Omental fat pad (tissue), 4 donors: ENCODE data around the gene CASZ1. TPM values are rescaled to one million over a fixed set of nuclear protein-coding genes. Genes with fewer than 3 reads are reported as not detected.

Experiments
- ATAC-seq: fragments of 150-250 bp; one replicate; pipeline ENCODE4 v1.9.1; 2016; ENCODE audit warnings: mild to moderate bottlenecking, moderate library complexity; ENCODE audit not compliant: low FRiP score
- DNase-seq: peaks from one replicate; pipeline ENCODE4 v3.0.0-alpha.2; 2019; ENCODE audit warnings: low spot score
- total RNA-seq, 4 donors: library from RNA; depleted of rRNA; stranded (reverse); fragments of >200 nt; gene quantifications; one replicate each; pipeline ENCODE4 v1.1.0, GENCODE V29; 2016
- TF ChIP-seq, protein P1 (sequence below), 3 donors: fragments of 450-650 bp; IDR thresholded peaks; one replicate each; pipeline ENCODE4 v1.5.1; 2016 to 2017; ENCODE audit warnings: antibody characterized with exemption in 3 of 3, mild to moderate bottlenecking in 3 of 3, moderate library complexity in 2 of 3

The CASZ1 gene
- total RNA-seq, 4 donors from 2014 or later: 2.5 to 7.9 (median 6.0) TPM

DNA sequence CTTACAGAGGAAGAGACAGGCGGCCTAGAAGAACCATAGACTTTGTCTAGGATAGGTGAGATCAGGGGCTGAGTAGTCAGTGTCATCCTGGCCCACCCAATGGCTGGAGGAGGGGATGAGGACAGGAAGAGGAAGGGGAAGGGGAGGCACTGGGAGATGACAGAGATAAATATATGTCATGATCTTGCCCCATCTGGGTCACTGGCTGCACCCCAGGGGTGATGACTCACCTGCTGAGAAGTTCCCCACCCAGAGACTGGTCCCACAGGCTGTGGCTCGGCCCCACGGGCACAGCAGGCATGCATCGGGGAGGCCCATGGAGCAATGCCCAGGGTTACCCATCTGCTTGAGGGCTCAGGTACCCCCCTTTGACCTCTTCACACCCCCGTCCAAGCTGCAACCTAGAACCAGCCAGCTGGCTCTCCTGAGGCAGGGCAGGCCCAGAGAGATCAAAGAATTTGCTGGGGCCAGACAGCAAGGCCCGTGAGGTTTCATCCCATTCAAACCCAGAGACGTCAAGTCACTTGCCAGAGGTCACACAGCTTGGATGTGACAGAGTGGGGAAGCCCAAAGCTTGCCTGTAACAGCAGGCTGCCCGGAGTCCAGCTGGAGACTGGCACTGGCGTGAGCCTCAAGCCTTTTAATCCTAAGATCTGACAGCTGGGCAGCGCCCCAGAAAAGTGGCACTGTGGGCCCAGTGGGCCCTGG, 34.7 kb upstream of the CASZ1 start:
- no peak for DNase-seq
- TF ChIP-seq, protein P1, sequence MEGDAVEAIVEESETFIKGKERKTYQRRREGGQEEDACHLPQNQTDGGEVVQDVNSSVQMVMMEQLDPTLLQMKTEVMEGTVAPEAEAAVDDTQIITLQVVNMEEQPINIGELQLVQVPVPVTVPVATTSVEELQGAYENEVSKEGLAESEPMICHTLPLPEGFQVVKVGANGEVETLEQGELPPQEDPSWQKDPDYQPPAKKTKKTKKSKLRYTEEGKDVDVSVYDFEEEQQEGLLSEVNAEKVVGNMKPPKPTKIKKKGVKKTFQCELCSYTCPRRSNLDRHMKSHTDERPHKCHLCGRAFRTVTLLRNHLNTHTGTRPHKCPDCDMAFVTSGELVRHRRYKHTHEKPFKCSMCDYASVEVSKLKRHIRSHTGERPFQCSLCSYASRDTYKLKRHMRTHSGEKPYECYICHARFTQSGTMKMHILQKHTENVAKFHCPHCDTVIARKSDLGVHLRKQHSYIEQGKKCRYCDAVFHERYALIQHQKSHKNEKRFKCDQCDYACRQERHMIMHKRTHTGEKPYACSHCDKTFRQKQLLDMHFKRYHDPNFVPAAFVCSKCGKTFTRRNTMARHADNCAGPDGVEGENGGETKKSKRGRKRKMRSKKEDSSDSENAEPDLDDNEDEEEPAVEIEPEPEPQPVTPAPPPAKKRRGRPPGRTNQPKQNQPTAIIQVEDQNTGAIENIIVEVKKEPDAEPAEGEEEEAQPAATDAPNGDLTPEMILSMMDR (IDR thresholded peaks at IDR 0.05): no peak
- peak; percentile 30 for ATAC-seq

DNA sequence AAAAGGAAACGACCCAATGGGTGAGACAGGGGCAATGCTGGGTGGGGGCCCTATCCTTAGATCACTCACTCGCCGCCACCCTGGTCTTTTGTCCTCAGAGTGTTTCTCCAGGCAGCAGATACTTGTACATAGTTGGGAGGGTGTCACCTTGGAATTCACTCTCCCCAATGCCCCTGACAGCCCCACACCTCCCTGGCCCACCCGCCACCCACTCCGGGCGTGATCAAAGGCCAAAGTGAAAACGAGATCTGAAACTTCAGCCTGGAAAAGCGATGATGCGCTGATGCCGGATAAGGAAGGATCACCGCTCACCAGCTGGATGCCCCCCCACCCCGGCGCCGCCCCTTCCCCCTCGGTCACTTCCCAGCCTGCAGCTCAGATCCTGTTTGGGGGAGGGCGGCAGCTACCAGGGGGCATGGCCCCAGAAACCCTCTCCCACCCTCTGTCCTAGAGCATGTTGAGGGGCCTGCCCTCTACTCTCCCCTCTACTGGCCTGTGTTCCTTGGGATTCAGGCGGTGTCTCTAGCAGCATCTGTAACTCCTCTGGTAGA, 33.6 kb upstream of the CASZ1 start:
- TF ChIP-seq, protein P1 (IDR thresholded peaks at IDR 0.05): no peak
- no peak for ATAC-seq
- no peak for DNase-seq

DNA sequence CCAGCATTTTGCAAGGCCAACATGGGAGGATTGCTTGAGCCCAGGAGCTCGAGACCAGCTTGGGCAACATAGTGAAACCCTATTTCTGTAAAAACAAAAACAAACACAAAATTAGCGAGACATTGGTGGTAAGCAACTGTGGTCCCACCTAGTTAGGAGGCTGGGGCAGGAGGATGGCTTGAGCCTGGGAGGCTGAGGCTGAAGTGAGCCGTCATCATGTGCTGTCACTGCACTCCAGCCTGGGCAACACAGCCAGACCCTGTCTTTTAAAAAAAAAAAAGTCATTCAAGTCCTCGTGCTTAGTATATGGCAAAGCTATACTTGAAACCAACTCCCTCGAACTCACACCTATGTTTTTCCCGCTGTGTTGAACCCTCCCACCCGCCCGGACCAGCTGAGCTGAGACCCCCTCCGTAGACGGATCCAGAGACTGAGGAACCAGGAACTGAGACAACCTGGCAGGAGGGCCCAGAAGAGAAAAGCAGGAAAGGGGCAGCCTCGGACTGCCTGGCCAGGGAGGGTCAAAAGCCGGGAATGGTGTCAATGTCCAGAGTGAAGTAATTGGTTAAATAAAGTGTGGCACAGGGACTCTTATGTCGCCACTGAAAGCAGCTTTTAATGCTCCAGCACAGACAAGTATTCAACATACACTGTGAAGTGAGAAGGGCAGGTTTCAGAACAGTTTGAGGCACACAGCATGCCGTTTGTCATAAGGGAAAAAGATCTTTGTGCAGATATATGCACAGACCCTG, 32.8 kb upstream of the CASZ1 start:
- no peak for DNase-seq
- TF ChIP-seq, protein P1 (IDR thresholded peaks at IDR 0.05): no peak
- no peak for ATAC-seq

DNA sequence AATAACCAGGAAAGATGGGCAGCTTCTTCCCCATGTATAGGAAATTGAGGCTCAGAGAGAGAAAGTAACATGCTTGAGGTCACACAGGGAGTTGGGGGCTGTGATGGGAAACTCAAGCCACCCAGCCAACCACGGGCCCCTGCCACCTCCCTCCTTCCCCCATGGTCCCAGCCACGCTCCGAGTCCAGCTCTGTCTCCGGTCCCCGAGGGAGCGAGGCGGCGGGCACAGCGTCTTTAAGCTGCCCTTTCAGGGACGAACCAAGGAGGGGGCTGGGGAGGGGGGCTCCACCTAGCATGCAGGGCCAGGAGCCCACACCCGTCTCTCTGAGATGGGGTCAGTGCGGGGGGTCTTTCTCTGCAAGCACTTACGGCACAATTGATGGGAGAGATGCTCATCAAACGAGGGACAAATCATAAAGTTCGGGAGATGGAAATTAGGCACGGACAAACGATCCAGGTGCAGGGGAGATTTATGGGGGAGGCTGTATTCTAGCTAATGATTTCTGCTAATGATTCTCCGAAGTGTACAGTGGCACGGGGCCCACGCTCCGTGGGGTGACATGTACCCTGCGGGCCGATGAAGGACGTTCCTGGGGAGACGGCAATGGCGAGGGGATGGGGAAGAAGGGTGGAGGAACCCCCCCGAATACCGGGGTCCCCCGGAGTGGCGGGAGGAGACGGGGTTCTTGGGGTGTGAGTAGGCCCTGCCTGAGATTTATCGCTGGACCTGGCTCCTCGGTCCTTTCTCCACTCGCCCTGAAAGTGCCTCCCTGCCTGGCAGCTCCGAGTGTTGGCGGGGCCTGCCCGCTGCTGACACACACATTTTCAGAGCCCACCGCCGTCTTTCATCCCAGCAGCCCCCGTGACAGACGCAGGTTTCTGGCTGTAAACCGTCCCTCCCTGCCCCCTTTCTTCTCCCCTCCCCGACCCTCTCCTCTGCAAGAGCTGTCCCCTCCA, 31.2 kb upstream of the CASZ1 start:
- ATAC-seq (no peak), DNase-seq (no peak)
- TF ChIP-seq, protein P1 (IDR thresholded peaks at IDR 0.05): no peak

DNA sequence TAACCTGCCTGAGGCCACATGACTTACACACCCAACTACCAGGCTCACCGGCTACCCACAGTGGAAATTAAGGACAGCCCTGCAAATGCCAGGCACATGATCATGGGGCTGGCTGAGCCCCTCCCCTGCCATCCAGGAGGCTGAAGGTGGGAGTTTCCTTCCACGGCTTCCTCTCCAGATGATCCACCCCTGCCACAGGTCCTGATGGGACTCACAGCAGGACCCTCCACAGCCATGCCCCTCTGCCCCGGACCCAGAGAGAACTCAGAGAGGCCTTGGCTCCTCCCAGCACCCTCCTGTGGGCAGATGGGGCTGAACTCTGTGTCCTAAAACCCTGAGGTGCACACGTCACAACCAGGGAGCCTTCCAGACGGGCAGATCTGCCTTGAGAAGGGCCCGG, 29.1 kb upstream of the CASZ1 start:
- TF ChIP-seq, protein P1 (IDR thresholded peaks at IDR 0.05): no peak
- ATAC-seq (no peak), DNase-seq (no peak)

DNA sequence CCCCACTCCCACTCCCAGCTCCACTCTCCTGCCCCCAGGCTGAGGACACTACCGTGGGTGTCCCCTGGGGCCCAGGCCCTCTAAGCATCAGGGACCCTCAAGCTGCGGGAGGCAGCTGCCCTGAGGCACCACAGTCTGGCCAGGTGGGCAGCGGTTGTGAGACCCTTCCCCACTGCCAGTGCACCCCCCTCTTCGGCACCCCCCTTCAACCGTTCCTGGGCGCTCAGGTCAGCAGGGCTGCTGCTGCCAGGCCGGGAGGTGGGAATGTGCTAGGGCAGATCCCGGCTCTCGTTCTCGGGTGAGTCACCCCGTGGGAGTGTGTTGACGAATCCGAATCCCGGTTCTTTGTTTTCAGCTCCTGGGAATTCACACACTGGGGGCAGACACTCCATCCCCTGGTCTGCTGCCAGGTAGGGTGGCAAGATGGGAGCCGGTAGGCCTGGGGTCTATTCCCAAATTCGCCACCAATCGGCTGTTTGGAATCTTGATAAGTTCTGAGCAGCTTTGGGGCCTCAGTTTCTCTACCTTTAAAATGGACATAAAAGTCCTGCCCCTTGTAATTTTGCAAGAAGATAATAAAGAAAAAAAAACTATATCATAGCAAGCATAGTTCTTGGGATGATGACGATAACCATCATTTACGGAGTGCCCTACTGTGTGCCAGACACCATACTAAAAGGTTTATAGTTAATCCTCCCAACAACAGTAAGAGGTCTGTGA, 28.5 kb upstream of the CASZ1 start:
- TF ChIP-seq, protein P1 (IDR thresholded peaks at IDR 0.05): no peak
- ATAC-seq (peak; percentile 80), DNase-seq (no peak)
